Stimulated activated CD8-positive, alpha-beta memory T cell treated with anti-CD3 and anti-CD28 coated beads, Interleukin-4, amount 100 ng/mL, for 4 hours (primary cell): ENCODE measurements around the gene TMEM50B.
A peak's percentile ranks its signal among the peaks of the same experiment; 100 is the strongest.
"Not testable (repeated sequence)": the region's sequence is repeated elsewhere in the genome, so short reads cannot be mapped to it uniquely, and the experiment has no call there.

Experiments used
- DNase-seq, 2 donors: peaks; one replicate each; pipeline ENCODE4 v3.0.0-alpha.2; 2020; ENCODE audit warnings: low read depth in 2 of 2, low spot score in 1 of 2

Gene TMEM50B

GRCh38 chr21:33479679-33480480, at the start of gene TMEM50B:
TMEM50B (minus strand) TSS chr21:33479974; CDS start chr21:33468885, 11,089 bp downstream.
- DNase-seq: peak; percentile 90 to 94

DNA sequence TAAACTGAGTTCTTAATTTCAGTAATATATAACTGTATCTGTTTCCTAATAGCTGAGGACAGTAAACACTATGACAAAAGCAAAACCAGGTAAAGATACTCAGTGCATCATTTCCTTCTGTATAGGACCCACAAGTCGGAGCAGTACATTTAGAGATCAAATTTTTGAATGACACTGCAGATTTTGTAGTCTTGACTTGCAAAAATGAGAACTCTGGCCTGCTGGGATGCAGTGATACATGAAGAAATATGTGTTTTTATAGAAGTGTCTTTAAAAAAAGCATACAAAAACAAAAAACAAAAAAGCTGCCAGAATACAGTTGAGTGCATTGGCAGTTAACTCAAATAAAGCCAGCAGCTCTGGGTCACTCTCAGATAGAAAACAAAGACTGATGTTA, 43.2 kb upstream of the TMEM50B start:
- DNase-seq: no peak

- DNase-seq: no peak
Measured at GRCh38 chr21:33522297-33522952, 42.7 kb upstream of the TMEM50B start.

GRCh38 chr21:33518899-33519298, 39.1 kb upstream of the TMEM50B start:
- no peak for DNase-seq

DNA sequence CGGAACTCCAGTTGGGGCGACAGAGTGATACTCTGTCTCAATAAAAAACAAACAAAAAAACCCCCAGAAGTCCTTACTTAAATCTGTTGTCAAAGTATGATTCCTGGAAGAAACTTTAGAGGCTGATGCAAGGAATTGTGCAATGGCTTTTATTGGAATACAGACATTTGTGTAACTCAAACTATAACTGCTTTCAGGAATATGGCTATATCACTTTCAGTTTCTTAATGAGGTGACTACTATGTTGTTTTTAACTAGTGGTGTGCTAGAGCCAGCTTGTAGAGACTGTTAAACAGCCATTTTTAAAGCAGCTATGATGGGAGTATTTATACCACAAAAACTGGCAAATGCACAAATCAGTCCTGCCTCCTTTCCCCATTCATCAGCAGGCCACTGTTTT, 34.5 kb upstream of the TMEM50B start:
- no peak for DNase-seq

DNA sequence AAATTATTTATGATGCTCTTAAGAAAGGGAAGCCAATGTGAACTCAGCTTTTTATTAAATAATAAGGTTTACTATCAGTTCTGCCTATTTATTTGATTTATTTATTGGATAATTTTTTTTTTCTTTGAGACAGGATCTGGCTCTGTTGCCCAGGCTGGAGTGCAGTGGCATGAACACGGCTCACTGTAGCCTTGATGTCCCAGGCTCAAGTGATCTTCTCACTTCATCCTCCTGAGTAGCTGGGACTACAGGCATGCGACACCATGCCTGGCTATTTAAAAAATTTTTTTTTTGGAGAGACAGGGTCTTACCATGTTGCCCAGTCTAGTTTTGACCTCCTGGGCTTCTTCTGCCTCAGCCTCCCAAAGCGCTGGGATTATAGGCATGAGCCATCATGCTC, 32.7 kb upstream of the TMEM50B start:
- DNase-seq: no peak

DNA sequence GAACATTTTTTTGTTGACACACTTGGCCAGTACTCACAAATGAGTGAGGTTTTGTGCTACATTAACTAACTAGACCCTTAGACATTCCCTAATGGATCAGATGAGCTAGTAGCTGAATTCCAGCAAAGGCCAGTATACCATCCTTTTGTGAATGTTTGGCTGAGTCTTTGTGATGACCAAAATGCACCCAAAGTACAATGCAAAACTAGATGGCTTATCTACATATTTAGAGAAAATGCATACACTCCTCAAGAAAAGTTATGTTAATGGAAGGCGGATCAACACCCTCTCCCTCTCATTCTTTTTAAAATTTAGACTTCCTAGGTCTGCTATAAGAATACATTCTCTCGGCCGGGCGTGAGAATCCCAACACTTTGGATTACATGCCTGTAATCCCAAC, 31.9 kb upstream of the TMEM50B start:
- no peak for DNase-seq

- DNase-seq: no peak
Measured at GRCh38 chr21:33510826-33511225, 31.1 kb upstream of the TMEM50B start.

- not testable (repeated sequence) for DNase-seq
Measured at GRCh38 chr21:33507003-33507402, 27.2 kb upstream of the TMEM50B start.

- no peak for DNase-seq
Measured at GRCh38 chr21:33505833-33506232, 26.1 kb upstream of the TMEM50B start.

DNA sequence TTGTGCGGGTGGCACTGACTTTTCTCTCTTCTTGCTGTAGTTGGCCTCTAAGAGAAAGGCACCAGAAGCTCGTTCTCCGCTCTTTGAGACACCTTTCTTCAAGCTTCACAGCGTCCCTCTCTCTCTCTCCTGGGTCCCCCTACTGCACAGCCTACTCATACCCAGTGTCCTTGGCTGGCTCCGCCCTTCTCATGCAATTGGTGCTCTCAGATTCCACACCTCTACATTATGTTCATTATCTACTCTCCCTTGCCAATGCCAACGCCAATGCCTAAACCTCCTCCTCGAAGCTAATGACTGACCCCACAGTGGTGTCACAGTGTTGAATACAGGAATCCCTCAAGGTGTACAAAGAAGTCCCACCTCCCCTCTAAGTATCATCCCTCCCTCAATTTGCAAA, 16.6 kb upstream of the TMEM50B start:
- no peak for DNase-seq

DNA sequence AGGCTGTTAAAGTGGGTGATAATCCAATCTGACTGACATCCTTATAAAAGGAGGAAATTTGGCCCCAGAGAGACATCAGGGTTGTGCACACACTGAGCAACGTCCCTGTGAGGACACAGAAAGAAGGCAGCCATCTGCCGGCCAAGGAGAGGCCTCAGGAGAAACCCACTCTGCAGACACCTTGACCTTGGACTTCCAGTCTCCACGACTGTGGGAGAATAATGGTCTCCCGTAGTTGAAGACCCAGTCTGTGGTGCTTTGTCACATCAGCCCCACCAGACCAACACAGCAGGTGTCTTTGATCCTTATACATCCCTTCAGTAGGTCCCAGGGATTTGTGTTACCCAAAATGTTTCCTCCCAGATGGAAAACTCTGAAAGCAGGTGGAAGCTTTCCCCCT, 16.0 kb upstream of the TMEM50B start:
- DNase-seq: no peak

- no peak for DNase-seq
Measured at GRCh38 chr21:33493756-33494155, 14.0 kb upstream of the TMEM50B start.

GRCh38 chr21:33492571-33492970, 12.8 kb upstream of the TMEM50B start:
- no peak for DNase-seq

- peak; percentile 92 to 93 for DNase-seq
Measured at GRCh38 chr21:33491373-33492102, 11.8 kb upstream of the TMEM50B start, which contains the start of gene DNAJC28. DNAJC28 (minus strand) TSS chr21:33491716; CDS start chr21:33489393, 2,323 bp downstream.

DNA sequence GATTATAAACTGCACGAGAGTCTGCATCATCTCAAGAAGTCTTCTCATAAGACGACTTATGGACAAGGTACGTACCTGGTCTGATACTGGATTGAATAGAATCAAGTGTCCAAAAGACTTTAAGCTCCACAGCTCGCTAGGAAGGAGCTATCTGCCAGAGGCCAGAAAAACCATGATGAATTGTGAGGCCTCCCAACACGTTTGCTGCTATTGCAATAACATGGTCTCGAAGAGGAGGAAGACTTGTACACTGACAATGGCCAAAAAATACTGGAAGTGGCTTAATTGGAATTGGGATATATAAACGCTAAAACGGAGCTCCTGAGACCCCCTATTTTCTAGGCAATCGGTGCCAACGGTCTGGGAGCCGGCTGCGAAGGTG, 11.2 kb upstream of the TMEM50B start:
- DNase-seq: no peak

- no peak for DNase-seq
Measured at GRCh38 chr21:33488936-33489335, 9.2 kb upstream of the TMEM50B start.

GRCh38 chr21:33487996-33488395, 8.2 kb upstream of the TMEM50B start:
- no peak for DNase-seq

GRCh38 chr21:33481314-33481943, 1.7 kb upstream of the TMEM50B start:
- DNase-seq: no peak

DNA sequence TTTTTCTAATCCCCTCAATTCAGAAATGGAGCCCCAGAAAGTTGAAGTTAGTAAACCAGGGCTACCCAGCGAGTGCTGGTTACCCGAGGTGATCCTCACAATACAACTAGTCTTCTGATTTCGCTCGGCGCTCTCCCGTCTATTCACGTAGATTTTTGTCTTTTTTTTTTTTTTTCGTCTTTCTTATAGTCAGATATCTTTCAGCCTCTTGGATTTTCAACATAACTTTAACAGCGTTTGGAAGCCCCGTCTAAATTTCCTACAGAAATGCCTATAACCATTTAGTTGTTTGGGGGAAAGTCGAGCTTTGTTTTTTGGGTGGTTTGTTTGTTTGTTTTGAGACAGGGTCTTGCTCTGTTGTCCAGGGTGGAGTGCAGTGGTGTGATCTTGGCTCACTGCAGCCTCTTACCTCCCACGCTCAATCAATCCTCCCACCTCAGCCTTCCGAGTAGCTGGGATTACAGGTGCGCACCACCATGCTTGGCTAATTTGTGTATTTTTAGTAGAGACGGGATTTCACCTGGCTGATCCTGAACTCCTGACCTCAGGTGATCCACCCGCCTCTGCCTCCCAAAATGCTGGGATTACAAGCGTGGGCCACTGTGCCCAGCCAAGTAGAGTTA, 818 bp upstream of the TMEM50B start:
- no peak for DNase-seq
